NCI-H524 treated with DMSO at 0.1 percent for 48 hours (cell line): Measurements from ENCODE around the gene PON1.

Experiments
- DNase-seq: peaks from one replicate; lab custom pipeline; 2025; lab: John Stamatoyannopoulos, UW

Gene PON1

DNA sequence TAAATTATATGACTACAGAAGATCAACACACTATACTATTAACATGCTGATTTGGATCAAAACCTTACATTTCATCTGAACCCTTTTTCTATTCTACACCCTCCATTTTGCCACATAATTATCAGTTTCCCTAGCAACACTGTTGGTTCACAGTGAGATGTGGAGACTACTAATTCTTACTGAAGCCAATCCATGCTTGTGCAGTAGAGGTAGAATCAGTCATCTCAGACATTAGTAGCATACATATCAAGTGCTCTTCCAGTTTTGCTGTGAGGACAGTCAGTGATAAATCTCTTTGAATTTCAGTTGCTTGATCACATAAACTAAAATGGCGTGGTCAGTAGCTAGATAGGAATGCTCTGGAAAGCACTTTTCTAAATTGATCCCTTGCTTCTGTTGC is 70.3 kb downstream of the PON1 start:
- no peak for DNase-seq

DNA sequence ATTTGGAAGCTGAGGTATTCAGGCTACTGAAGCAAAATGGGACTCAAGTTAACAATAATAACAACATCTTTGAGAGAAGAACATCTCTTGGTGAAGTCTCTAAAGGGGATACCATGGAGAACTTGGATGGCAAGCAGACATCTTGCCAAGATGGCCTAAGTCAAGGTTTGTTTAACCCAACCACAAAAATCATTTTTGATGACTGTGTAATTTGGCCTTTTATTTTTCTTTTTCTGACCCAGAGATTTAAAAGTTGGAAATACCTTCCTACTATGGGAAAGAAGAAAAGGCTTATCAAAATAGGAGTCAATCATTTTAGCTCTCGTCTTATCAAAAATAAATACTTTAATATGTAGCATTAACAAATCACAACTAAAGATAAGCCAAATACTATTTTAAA is 72.4 kb downstream of the PON1 start:
- DNase-seq, result no peak

DNA sequence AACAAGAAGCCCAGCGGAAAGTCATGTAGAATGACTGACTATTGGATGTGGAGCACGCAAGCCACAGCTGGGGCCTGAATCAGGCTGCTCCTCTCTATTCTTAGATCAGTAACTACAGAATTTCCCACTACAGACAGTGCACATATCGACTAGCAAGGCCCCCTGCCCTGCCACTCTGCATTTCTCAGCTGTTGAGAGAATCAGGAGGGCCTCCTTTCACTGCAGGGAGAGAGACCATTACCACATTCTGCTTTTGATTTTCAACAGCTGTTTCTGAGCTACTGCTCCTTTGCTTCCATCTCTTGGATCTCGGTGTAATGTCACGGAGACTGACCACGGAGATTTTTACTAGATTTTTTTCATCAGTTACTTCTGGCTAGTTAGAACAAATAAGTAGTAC is 73.8 kb downstream of the PON1 start:
- no peak for DNase-seq
